Measurements from ENCODE around the gene FBXO27. TPM values are rescaled to one million over a fixed set of nuclear protein-coding genes. Genes with fewer than 3 reads are reported as not detected.
A peak's percentile ranks its signal among the peaks of the same experiment; 100 is the strongest.

The FBXO27 gene
- total and polyA plus RNA-seq, 2 of the 13 experiments (the other 11 are each of a cell fraction or from before 2014, with no cell fraction given): 0.15 to 2.8 TPM

- TF ChIP-seq ZNF580 (CRISPR knock-in tag; IDR thresholded peaks at IDR 0.05; ENCODE audit: borderline replicate concordance, low read depth): no peak
- 0 out of 2 replicates have a peak, but pooled peaks have one; percentile 24 for TF ChIP-seq ZC3H4 (CRISPR knock-in tag; IDR thresholded peaks at IDR 0.05; ENCODE audit: borderline replicate concordance)
- TF ChIP-seq ZFX (CRISPR knock-in tag; IDR thresholded peaks at IDR 0.05; ENCODE audit: low read depth): peak; percentile 79
- TF ChIP-seq CBX5 (CRISPR knock-in tag; IDR thresholded peaks at IDR 0.05; ENCODE audit: borderline replicate concordance): no peak; the same call in 1 of the 2 replicates
- TF ChIP-seq ZSCAN12 (CRISPR knock-in tag; IDR thresholded peaks at IDR 0.05): no peak
- peak; percentile 46; the same call in 1 of the 2 replicates for TF ChIP-seq ZKSCAN5 (CRISPR knock-in tag; IDR thresholded peaks at IDR 0.05)
- TF ChIP-seq, protein P1, sequence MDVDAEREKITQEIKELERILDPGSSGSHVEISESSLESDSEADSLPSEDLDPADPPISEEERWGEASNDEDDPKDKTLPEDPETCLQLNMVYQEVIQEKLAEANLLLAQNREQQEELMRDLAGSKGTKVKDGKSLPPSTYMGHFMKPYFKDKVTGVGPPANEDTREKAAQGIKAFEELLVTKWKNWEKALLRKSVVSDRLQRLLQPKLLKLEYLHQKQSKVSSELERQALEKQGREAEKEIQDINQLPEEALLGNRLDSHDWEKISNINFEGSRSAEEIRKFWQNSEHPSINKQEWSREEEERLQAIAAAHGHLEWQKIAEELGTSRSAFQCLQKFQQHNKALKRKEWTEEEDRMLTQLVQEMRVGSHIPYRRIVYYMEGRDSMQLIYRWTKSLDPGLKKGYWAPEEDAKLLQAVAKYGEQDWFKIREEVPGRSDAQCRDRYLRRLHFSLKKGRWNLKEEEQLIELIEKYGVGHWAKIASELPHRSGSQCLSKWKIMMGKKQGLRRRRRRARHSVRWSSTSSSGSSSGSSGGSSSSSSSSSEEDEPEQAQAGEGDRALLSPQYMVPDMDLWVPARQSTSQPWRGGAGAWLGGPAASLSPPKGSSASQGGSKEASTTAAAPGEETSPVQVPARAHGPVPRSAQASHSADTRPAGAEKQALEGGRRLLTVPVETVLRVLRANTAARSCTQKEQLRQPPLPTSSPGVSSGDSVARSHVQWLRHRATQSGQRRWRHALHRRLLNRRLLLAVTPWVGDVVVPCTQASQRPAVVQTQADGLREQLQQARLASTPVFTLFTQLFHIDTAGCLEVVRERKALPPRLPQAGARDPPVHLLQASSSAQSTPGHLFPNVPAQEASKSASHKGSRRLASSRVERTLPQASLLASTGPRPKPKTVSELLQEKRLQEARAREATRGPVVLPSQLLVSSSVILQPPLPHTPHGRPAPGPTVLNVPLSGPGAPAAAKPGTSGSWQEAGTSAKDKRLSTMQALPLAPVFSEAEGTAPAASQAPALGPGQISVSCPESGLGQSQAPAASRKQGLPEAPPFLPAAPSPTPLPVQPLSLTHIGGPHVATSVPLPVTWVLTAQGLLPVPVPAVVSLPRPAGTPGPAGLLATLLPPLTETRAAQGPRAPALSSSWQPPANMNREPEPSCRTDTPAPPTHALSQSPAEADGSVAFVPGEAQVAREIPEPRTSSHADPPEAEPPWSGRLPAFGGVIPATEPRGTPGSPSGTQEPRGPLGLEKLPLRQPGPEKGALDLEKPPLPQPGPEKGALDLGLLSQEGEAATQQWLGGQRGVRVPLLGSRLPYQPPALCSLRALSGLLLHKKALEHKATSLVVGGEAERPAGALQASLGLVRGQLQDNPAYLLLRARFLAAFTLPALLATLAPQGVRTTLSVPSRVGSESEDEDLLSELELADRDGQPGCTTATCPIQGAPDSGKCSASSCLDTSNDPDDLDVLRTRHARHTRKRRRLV (CRISPR knock-in tag; IDR thresholded peaks at IDR 0.05): 0 out of 2 replicates have a peak, but pooled peaks have one; percentile 45
- peak; percentile 8 for TF ChIP-seq ASH2L (IDR thresholded peaks at IDR 0.05; ENCODE audit: insufficient read length, low read depth, low read length)
- TF ChIP-seq ZNF446 (CRISPR knock-in tag; IDR thresholded peaks at IDR 0.05): peak; percentile 77; the same call in 1 of the 2 replicates
- no peak for TF ChIP-seq BCL3 (CRISPR knock-in tag; IDR thresholded peaks at IDR 0.05)
- TF ChIP-seq IRX3 (CRISPR knock-in tag; IDR thresholded peaks at IDR 0.05; ENCODE audit: borderline replicate concordance, low read depth): no peak
- TF ChIP-seq ZNF430 (CRISPR knock-in tag; IDR thresholded peaks at IDR 0.05): peak; percentile 51; the same call in 1 of the 2 replicates
- TF ChIP-seq MLLT10 (CRISPR knock-in tag; IDR thresholded peaks at IDR 0.05): no peak
- no peak for TF ChIP-seq ETS1 (CRISPR knock-in tag; IDR thresholded peaks at IDR 0.05)
- TF ChIP-seq NCOA2 (CRISPR knock-in tag; IDR thresholded peaks at IDR 0.05): no peak
- TF ChIP-seq CHD4 (IDR thresholded peaks at IDR 0.05; ENCODE audit: borderline replicate concordance, low read length): no peak
- TF ChIP-seq ZNF879 (CRISPR knock-in tag; IDR thresholded peaks at IDR 0.05): 0 out of 2 replicates have a peak, but pooled peaks have one; percentile 37
- TF ChIP-seq ZNF674 (CRISPR knock-in tag; IDR thresholded peaks at IDR 0.05; ENCODE audit: low read depth): no peak
- peak; percentile 47; the same call in 1 of the 2 replicates for TF ChIP-seq ZNF710 (CRISPR knock-in tag; IDR thresholded peaks at IDR 0.05; ENCODE audit: borderline replicate concordance)
- TF ChIP-seq ADNP (CRISPR knock-in tag; IDR thresholded peaks at IDR 0.05): no peak
Observed at GRCh38 chr19:38975214-38975860, 57.0 kb downstream of the FBXO27 start, which contains the start of gene FBXO17 (continued).
